ENCODE data around the gene SLC25A6. TPM values are rescaled to one million over a fixed set of nuclear protein-coding genes. Genes with fewer than 3 reads are reported as not detected.
"Not testable (repeated sequence)": the region's sequence is repeated elsewhere in the genome, so short reads cannot be mapped to it uniquely, and the experiment has no call there.

Gene SLC25A6
- polyA plus RNA-seq, 4 donors = 503 to 757 (median 533) TPM

DNA sequence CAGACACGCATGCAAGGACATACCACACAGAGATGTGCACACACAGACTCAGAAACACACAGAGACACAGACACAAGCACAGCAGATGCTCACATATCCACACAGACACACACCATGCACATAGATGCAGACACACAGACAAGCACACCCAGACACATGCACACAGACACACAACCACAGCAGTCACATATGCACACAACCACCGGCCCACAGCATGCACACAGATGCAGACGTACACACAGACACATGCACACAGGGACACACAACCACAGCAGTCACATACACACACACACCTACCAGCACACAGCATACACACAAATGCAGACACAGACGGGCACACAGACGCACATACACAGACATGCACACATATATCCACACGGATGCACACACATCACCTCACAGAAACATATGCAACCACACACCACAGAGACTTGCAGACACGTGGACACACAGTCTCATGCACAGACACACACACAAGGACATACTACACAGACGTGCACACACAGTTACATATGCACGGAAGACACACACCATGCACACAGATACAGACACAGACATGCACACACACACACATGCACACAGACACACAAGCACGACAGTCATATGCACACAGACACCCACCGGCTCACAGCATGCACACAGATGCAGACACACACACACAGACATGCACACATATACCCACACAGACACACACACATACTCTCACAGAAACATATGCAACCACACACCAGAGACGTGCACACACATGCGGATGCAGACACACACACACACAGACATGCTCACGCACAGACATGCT is 25.2 kb upstream of the SLC25A6 start:
- no peak for DNase-seq (ENCODE audit: low read depth in 4 of 4, low spot score in 3 of 4)

DNA sequence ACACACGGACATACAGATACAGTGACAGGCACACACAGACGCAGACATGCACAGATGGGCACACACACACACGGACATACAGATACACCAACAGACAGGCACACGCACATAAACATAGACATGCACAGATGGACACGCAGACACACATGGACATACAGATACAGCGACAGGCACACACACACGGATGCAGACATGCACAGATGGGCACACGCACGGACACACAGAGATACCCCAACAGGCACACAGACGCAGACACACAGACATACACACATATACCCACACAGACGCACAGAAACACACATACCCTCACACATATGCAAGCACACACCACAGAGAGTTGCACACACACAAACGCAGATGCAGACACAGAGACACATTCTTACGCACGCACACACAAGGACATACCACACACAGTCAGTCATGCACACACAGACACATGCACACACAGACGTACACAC is 24.4 kb upstream of the SLC25A6 start:
- no peak for DNase-seq (ENCODE audit: low read depth in 4 of 4, low spot score in 3 of 4)

DNA sequence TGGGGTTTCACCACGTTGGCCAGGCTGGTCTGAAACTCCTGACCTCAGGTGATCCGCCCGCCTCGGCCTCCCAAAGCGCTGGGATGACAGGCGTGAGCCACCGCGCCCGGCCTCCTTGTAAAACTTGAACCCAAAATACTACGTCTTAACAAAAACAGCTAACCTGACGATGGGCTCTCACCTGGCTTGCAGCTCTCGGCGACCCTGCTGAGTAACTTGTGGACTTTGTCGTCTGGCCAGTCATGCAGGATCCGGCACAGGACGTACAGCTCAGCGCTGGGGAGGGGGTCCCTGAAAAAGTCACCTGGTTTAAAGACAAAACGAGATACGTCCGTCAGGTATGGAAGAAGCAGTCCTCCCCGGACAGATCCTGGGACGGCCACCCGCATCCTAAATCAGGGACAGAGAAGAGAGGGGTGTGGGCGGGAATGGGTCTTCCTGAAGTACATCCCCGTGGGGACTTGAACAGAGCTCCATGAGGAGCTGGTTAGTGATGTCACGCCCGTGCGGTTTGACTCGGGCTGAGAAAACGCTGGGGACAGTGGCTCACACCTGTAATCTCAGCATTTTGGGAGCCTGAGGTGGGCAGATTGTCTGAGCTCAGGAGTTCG is 20.7 kb upstream of the SLC25A6 start:
- DNase-seq (ENCODE audit: low read depth in 4 of 4, low spot score in 3 of 4) = no peak

DNA sequence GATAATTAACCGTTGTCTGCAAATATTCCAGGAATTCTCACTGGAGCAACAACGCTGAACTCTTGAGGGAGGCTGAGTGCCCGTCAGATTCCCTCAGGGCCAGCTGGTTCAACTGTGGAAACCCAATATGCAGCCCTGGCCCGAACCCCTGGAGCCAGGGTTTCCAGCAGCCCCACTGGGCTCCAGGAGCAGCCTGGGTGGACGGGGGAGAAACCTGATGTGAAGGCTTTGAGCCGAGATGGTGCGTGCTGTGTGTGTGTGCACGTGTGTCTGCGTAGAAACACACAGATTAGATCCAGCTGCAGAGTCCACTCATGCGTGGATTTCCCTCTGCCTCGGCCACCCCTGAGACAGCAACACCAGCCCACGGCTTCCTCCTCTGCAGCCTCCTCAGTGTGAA is 19.4 kb upstream of the SLC25A6 start:
- peak in 2 of 4 donors; percentile 31 to 35 for DNase-seq (ENCODE audit: low read depth in 4 of 4, low spot score in 3 of 4)

DNA sequence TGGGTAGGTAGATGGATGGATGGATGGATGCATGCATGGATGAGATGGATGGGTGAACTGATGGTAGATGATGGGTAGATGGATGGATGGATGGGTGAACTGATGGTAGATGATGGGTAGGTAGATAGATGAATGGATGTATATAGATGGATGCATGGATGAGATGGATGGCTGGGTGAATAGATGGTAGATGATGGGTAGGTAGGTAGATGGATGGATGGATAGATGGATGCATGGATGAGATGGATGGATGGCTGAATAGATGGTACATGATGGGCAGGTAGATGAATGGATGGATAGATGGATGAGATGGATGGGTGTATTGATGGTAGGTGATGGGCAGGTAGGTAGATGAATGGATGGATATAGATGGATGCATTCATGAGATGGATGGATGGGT is 15.1 kb upstream of the SLC25A6 start:
- DNase-seq (ENCODE audit: low read depth in 4 of 4, low spot score in 3 of 4) = no peak

DNA sequence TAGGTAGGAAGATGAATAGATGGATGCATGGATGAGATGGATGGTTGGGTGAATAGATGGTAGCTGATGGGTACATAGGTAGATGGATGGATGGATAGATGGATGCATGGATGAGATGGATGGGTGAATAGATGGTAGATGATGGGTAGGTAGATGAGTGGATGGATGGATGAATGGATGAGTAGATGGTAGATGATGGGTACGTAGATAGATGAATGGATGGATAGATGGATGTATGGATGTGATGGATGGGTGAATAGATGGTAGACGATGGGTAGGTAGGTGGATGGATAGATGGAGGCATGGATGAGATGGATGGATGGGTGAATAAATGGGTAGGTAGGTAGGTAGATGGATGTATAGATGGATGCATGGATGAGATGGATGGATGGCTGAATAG is 13.9 kb upstream of the SLC25A6 start:
- not testable (repeated sequence) for DNase-seq (ENCODE audit: low read depth in 4 of 4, low spot score in 3 of 4)

DNA sequence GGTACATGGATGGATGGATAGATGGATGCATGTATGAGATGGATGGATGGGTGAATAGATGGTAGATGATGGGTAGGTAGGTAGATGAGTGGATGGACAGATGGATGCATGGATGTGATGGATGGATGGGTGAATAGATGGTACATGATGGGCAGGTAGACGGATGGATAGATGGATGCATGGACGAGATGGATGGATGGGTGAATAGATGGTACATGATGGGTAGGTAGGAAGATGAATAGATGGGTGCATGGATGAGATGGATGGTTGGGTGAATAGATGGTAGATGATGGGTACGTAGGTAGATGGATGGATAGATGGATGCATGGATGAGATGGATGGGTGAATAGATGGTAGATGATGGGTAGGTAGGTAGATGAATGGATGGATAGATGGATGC is 12.0 kb upstream of the SLC25A6 start:
- DNase-seq (ENCODE audit: low read depth in 4 of 4, low spot score in 3 of 4) = not testable (repeated sequence)

DNA sequence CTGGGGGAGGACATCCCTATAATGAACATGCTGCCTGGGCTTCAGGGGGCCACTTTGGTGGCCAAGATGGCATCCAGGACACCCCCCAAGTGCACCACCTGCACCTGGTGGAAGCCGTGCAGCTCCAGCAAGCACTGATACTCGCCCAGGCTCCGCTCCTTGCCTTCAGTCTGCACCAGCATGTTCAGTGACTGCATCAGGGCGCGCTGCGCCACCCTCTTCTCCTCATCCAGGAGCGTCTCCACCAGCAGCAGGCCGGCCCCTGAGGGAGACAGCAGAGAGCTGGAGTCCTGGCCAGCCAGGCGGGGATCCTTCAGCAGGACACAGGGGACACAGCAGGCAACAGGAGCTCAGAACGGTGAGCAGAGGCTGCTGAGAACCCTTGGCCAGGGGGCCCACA is 11.3 kb upstream of the SLC25A6 start:
- DNase-seq (ENCODE audit: low read depth in 4 of 4, low spot score in 3 of 4) = no peak

DNA sequence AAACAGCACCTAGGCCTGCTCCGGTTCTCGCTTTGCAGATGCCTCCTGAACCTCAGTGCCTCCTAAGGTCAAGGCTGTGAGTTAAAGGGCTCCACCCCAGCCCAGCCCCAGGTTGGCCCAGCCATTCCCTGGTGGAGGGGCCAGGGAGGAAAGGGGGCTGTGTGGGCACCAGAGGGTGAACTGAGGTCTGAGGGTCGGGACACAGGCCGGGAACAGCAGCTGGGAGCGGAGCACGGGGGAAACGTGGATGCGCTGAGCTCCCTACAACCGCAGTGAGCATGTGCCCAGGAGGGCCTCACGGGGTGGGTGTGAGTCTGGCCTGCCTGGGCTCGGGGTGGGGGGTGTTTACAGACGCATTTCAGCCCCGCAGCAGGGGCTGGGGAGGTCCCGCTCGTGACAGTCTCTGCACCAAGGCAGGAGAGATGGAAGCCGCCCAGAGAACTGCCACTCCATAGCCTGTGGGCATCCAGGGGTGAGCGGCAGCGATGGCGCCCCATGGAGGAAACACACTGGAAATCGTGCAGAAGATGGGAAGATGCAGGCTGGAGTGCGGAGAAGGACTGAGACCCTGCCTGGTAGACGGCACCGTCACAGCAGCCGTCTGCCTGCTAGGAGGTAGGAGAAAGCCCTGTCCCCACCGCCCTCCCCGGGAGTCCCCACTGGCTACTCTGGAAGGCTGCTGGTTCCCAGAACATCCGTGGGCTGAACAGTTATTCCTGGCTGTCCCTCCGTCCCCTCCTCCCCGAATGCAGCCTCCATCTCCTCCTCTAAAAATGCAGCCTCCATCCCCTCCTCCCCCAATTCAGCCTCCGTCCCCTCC is 9.9 kb upstream of the SLC25A6 start:
- no peak for DNase-seq (ENCODE audit: low read depth in 4 of 4, low spot score in 3 of 4)

DNA sequence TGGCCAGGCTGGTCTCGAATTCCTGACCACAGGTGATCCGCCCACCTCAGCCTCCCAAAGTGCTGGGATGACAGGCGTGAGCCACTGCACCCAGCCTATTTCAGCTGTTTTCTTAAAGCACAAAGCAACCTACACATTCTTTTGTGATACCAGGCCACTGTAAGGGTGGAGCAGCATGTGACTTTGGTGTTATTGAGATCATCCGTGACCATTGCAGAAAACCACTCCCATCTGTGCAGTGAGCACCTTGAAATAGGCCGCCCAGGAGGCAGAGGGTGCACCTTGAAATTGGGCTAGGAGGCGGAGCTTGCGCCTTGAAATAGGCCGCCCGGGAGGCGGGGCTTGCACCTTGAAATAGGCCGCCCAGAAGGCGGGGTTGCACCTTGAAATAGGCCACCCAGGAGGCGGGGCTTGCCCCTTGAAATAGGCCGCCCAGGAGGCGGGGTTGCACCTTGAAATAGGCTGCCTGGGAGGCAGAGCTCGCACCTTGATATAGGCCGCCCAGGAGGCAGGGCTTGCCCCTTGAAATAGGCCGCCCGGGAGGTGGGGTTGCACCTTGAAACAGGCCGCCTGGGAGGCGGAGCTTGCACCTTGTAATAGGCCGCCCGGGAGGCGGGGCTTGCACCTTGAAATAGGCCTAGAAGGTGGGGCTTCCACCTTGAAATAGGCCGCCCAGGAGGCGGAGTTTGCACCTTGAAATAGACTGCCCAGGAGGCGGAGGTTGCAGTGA is 9.0 kb upstream of the SLC25A6 start:
- no peak for DNase-seq (ENCODE audit: low read depth in 4 of 4, low spot score in 3 of 4)

DNA sequence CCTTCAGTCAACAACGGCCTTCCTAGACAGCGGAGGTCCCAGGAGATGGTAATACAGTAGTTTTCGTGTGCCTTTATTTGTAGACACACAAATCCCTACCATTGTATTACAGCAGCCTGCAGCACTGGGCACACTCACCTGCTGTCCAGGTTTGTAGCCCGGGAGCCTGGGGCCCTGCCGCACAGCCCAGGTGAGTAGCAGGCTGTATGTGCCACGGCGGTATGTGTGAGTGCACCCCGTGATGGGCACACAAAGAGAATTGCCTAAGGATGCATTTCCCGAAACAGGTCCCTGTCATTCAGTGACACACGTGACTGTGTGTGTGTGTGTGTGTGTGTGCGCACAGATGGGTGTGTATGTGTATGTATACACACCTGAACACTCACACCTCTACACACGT is 8.1 kb upstream of the SLC25A6 start:
- DNase-seq (ENCODE audit: low read depth in 4 of 4, low spot score in 3 of 4) = no peak

DNA sequence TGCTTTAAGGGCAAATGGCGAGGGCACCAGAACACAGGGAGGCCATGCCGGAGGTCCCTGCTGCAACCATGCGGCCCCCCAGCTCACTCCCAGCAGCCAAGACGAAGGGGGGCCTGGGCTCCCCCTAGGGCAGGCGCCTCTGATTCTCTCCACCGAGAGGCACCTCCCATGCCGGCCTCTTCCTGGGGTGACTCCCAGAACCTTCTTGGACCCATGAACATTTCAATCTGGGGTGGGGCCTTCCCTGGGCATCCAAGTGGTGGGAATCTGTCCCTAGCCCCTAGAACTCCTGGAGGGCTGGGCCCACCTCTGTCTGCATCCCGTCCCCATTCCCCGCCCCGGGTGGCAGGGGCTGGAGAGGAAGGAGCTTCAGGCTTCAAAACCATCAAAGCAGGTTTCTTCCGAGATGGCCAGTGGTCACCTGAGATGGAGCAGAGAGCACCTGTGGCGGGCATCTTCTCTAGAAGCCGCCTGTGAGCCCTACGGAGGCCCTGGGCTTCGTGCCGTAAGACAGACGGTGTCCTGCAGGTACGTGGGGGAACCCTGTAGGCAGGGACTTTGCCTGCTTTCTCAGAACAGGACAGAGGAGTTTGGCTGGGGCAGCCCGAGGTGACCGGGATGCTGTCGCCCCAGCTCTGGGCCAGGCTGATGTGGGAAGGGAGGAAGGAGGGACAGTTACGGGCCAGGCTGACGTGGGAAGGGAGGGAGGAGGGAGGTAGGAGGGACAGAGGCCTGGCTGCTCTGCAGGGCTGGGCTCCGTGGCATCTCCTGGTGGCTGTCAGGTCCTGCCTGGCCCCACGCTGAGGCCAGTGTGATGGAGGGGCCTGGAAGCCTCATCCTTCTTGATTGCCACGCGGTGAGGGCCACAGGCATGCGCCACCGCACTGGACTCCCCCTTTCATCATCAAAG is 6.8 kb upstream of the SLC25A6 start:
- DNase-seq (ENCODE audit: low read depth in 4 of 4, low spot score in 3 of 4) = no peak

DNA sequence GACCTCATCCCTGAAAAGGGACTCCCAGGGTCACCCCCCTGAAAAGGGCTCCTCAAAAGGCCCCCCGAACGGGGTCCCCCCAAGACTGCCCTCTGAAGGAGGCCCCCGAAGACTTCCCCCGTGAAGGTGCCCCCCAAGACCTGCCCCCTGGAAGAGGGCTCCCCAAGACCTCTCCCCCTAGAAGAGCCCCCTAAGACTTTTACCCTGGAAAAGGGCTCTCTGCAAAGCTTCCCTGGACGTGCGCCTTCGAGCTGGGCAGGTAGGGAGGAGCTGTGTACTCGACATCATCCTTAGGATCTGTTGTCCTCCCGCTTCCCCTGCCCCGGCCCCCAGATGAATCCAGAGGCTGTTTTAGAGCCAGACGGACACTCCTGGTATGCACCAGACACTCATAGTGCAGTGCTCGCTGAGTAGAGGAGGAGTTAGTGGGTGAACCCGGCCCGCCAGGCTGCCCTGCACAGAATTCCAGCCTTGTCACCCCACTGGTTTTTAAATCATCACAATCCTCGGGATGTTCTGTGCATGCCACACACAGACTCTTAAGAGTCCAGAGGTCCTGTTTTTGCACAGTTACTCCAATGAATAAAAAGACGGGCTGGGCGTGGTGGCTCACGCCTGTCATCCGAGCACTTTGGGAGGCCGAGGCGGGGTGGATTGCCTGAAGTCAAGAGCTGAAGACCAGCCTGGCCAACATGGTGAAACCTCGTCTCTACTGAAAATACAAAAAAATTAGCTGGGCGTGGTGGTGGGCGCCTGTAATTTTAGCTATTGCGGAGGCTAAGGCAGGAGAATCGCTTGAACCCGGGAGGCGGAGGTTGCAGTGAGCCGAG is 5.7 kb upstream of the SLC25A6 start:
- no peak for DNase-seq (ENCODE audit: low read depth in 4 of 4, low spot score in 3 of 4)

DNA sequence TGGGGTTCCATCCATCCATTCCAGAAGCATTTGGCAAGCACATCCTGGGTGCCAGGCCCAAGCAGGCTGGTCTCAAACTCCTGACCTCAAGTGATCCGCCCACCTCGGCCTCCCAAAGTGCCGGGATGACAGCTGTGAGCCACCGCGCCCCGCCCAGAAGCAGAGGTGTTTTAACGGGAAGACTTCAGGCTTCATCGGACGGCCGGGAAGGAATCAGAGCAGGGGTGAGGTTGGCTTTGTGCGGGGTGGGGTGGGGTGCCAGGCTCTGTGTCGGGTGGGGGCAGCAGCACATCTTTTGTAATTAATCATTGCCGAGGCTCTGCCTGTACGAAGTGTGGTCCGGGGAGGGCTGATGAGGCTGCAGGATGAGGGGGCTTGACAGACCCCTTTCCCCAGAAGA is 5.1 kb upstream of the SLC25A6 start:
- DNase-seq (ENCODE audit: low read depth in 4 of 4, low spot score in 3 of 4) = no peak

DNA sequence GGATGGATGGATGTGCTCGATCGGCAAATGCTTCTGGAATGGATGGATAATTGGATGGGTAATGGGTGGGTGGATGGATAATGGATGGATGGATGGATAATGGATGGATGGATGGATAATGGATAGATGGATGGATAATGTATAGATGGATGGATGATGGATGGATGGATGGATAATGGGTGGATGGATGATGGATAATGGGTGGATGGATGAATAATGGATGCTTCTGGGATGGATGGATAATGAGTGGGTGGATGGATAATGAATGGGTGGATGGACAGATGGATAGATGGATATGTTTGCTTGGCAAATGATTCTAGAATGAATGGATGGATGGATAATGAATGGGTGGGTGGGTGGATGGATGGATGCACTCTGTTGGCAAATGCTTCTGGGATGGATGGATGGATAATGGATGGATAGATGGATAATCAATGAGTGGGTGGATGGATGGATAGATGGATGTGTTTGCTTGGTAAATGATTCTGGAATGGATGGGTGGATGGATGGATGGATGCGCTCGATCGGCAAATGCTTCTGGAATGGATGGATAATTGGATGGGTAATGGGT is 3.8 kb upstream of the SLC25A6 start:
- no peak for DNase-seq (ENCODE audit: low read depth in 4 of 4, low spot score in 3 of 4)

DNA sequence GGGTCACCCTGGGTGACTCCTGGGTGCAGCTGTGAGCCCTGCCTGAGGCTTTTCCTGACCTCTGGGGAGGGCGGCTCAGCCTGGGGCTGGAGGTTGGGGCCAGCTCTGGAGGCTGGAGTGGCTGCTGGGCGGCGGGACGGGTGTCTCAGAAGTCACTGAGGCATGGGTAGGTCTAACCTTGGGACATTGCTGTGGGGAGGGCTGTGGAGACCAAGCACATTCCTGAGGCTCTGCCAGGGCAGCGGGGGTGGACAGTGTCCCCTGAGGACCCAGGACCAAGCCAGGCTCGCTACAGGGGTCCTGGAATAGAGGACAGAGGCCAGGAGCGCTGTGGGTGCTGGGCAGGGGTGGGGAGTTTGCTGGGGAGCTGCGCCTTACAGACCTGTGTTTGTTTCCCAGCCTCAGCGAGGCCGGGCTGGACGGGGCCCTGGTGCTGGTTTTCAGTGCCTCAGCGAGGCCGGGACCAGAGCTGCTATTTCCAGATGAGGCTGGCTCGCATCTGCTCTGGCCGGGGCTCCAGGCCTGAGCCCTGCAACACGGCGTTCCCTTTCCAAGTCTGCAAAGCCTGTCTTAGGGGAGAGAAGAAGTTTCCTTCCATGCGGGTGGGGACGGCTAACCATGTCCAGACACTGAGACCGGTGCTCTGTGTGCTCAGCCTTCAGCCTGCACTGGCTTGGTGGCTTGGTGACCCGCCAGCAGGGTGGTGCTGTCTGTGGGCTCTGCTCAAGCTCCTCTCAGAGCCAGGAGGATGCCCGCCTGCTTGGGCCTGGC is 3.0 kb upstream of the SLC25A6 start:
- DNase-seq (ENCODE audit: low read depth in 4 of 4, low spot score in 3 of 4) = no peak

DNA sequence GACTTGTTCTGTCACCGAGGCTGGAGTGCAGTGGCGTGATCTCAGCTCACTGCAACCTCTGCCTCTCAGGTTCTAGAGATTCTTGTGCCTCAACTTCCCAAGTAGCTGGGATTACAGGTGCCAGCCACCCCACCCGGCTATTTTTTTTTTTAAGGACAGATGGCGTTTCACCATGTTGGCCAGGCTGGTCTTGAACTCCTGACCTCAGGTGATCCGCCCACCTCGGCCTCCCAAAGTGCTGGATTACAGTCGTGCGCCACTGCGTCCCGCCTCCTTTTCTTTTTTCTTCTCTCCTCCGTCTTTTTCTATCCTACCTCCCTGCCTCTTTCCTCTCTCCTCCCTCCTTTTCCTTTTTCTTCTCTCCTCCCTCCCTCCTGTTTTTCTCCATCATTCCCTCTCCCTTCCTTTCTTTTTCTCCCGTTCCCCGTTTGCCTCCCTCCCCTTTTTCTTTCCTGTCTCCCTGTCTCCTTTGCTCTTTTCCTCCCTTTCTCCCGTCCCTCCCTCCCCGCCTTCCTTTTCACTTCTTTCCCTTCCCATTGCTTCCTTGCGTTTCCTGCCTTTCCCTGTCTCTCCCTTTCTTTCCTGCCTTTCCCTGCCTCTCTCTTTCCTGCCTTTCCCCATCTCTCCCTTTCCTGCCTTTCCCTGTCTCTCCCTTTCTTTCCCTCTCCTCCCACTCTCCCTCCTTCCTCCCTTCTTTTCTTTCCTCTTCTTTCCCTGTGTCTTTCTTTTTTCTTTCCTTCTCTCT is 2.1 kb upstream of the SLC25A6 start:
- DNase-seq (ENCODE audit: low read depth in 4 of 4, low spot score in 3 of 4) = no peak
